HCT116 (cell line): Measurements from ENCODE around the gene LAMA4. TPM values are rescaled to one million over a fixed set of nuclear protein-coding genes. Genes with fewer than 3 reads are reported as not detected.

ENCODE experiments used
- ATAC-seq: fragments of 200-7000 bp; cut with Tn5 transposase; 2 replicates; pipeline ENCODE4 v1.9.1; 2020; ENCODE audit warnings: mild to moderate bottlenecking, moderate library complexity
- BruUV-seq: library from RNA; stranded (reverse); fragments of 400-500 nt; replicated peaks from 2 replicates; lab custom pipeline; 2021; lab: Mats Ljungman, UMichigan
- CTCF ChIA-PET: fragments of 300-600 bp; sonication (Branson Sonifier 250); formaldehyde crosslinking; loops from one replicate; lab custom pipeline; 2021; ENCODE audit warnings: antibody characterized with exemption; lab: Charles Lee
- POLR2A ChIA-PET: fragments of 300-600, 350-600 bp; sonication (Branson Sonifier 250); formaldehyde crosslinking; loops from one replicate; lab custom pipeline; 2021; ENCODE audit warnings: antibody characterized with exemption; lab: Charles Lee
- RAD21 ChIA-PET, 2 experiments: fragments of 300-600 bp; sonication (Branson Sonifier 250); formaldehyde crosslinking; loops; one replicate each; lab custom pipeline; 2023; ENCODE audit warnings: low total read pairs in 2 of 2; ENCODE audit not compliant: uncharacterized antibody in 2 of 2, unreplicated experiment in 2 of 2, low non-redundant PET in 1 of 2; lab: Charles Lee
- DNase-seq: peaks from one replicate; pipeline ENCODE4 v3.0.0-alpha.2; 2010; ENCODE audit warnings: low read depth, low spot score
- H2AFZ ChIP-seq: fragments of 200-600 bp; shearing (Covaris generic), sonication (generic); 2 replicates; pipeline ENCODE4 v1.6.1; 2017; ENCODE audit warnings: low read depth, mixed run types, mixed read lengths, antibody characterized with exemption, low read length; ENCODE audit not compliant: poor library complexity, severe bottlenecking
- H3K27ac ChIP-seq: 2 replicates; pipeline ENCODE4 v1.5.1; 2012; ENCODE audit warnings: low read depth, low read length
- H3K27me3 ChIP-seq: fragments of 200-600 bp; sonication (generic); 2 replicates; pipeline ENCODE4 v1.6.1; 2016; ENCODE audit warnings: mixed run types, low read length, mixed read lengths; ENCODE audit not compliant: insufficient read depth
- H3K36me3 ChIP-seq, 2 experiments: fragments of 200-500 bp in 1 of 2; fragments of 200-600 bp in 1 of 2; sonication (Bioruptor generic) in 1 of 2; sonication (generic) in 1 of 2; 2 replicates each; pipeline versions ENCODE4 v1.5.1 to v1.6.1; 2014 to 2016; ENCODE audit warnings: low read length in 2 of 2, inconsistent platforms in 1 of 2, mixed read lengths in 1 of 2, mixed run types in 1 of 2; ENCODE audit not compliant: insufficient read depth in 2 of 2, control insufficient read depth in 1 of 2
- H3K4me1 ChIP-seq, 2 experiments: fragments of 200-600 bp in 1 of 2; sonication (generic) in 1 of 2; 2 replicates each; pipeline versions ENCODE4 v1.5.1 to v1.6.1; 2012 to 2017; ENCODE audit warnings: low read length in 2 of 2, inconsistent platforms in 1 of 2, mild to moderate bottlenecking in 1 of 2, mixed read lengths in 1 of 2, mixed run types in 1 of 2, moderate library complexity in 1 of 2; ENCODE audit not compliant: insufficient read depth in 2 of 2, control insufficient read depth in 1 of 2
- H3K4me2 ChIP-seq: fragments of 200-600 bp; sonication (generic); 2 replicates; pipeline ENCODE4 v1.6.1; 2017; ENCODE audit warnings: mixed run types, low read length, mixed read lengths
- H3K4me3 ChIP-seq, 2 experiments: fragments of 200-600 bp in 1 of 2; sonication (generic) in 1 of 2; replicated peaks in 1 of 2; 2 replicates each; pipeline ENCODE4 v1.5.1; 2011 to 2016; ENCODE audit warnings: low read length in 2 of 2, control low read depth in 1 of 2, low read depth in 1 of 2, mild to moderate bottlenecking in 1 of 2, mixed read lengths in 1 of 2, mixed run types in 1 of 2
- H3K79me2 ChIP-seq: fragments of 200-600 bp; sonication (generic); 2 replicates; pipeline ENCODE4 v1.6.1; 2017; ENCODE audit warnings: mild to moderate bottlenecking, mixed run types, low read length, moderate library complexity, mixed read lengths; ENCODE audit not compliant: insufficient read depth
- H3K9ac ChIP-seq: fragments of 200-600 bp; sonication (generic); 2 replicates; pipeline ENCODE4 v1.6.1; 2016; ENCODE audit warnings: low read length, mixed read lengths
- H3K9me2 ChIP-seq: fragments of 200-600 bp; sonication (generic), shearing (Covaris generic); 2 replicates; pipeline ENCODE4 v1.6.1; 2017; ENCODE audit warnings: mixed run types, mild to moderate bottlenecking, moderate library complexity; ENCODE audit not compliant: insufficient read depth
- H3K9me3 ChIP-seq, 2 experiments: fragments of 200-500 bp in 1 of 2; fragments of 200-600 bp in 1 of 2; sonication (Bioruptor generic) in 1 of 2; sonication (generic) in 1 of 2; 2 replicates each; pipeline ENCODE4 v1.6.1; 2014 to 2017; ENCODE audit warnings: low read length in 2 of 2, mixed read lengths in 2 of 2, inconsistent platforms in 1 of 2, low read depth in 1 of 2, mild to moderate bottlenecking in 1 of 2, mixed run types in 1 of 2, moderate library complexity in 1 of 2; ENCODE audit not compliant: control insufficient read depth in 1 of 2, insufficient read depth in 1 of 2
- H4K20me1 ChIP-seq: fragments of 200-600 bp; sonication (generic), shearing (Covaris generic); 2 replicates; pipeline ENCODE4 v1.6.1; 2017; ENCODE audit warnings: mixed run types, mild to moderate bottlenecking, moderate library complexity; ENCODE audit not compliant: insufficient read depth
- CBX3 ChIP-seq: IDR thresholded peaks from 2 replicates; pipeline ENCODE4 v1.6.1; 2012; ENCODE audit warnings: low read depth
- CEBPB ChIP-seq: IDR thresholded peaks from 2 replicates; pipeline ENCODE4 v1.6.1; 2012; ENCODE audit warnings: low read depth
- EGR1 ChIP-seq: IDR thresholded peaks from 2 replicates; pipeline ENCODE4 v1.6.1; 2012; ENCODE audit warnings: low read depth
- EZH2phosphoT487 ChIP-seq: fragments of 200-600 bp; IDR thresholded peaks from 2 replicates; pipeline ENCODE4 v1.6.1; 2018; ENCODE audit warnings: antibody characterized with exemption, borderline replicate concordance
- FOSL1 ChIP-seq: IDR thresholded peaks from 2 replicates; pipeline ENCODE4 v1.6.1; 2012; ENCODE audit warnings: low read depth
- JUND ChIP-seq: IDR thresholded peaks from 2 replicates; pipeline ENCODE4 v1.6.1; 2012
- POLR2AphosphoS5 ChIP-seq: IDR thresholded peaks from 2 replicates; pipeline ENCODE4 v1.6.1; 2011; ENCODE audit warnings: mild to moderate bottlenecking, low read depth, low read length, moderate library complexity
- SIN3A ChIP-seq: IDR thresholded peaks from 2 replicates; pipeline ENCODE4 v1.6.1; 2012; ENCODE audit warnings: low read depth
- SRF ChIP-seq: IDR thresholded peaks from 2 replicates; pipeline ENCODE4 v1.6.1; 2012; ENCODE audit warnings: low read depth
- TCF7L2 ChIP-seq: IDR thresholded peaks from 2 replicates; pipeline ENCODE4 v1.7.0; 2011; ENCODE audit warnings: borderline replicate concordance, inconsistent platforms; ENCODE audit not compliant: insufficient read depth, insufficient read length; ENCODE audit errors: extremely low read depth
- YY1 ChIP-seq: IDR thresholded peaks from 2 replicates; pipeline ENCODE4 v1.6.1; 2011; ENCODE audit warnings: low read length, low read depth, moderate library complexity, mild to moderate bottlenecking; ENCODE audit not compliant: insufficient replicate concordance; ENCODE audit errors: extremely low read depth
- ZFX ChIP-seq: fragments of 450-650 bp; IDR thresholded peaks from 2 replicates; pipeline ENCODE4 v1.6.1; 2017
- ZNF274 ChIP-seq: fragments of 200-500 bp; sonication (Bioruptor generic); IDR thresholded peaks from 2 replicates; pipeline ENCODE4 v1.6.1; 2014; ENCODE audit warnings: mild to moderate bottlenecking, low read depth, low read length, inconsistent platforms
- intact Hi-C: fragments of 100-400 bp; cut with micrococcal nuclease; formaldehyde crosslinking; loops from 2 replicates; pipeline ENCODE4 v1.10.0; 2022
- total RNA-seq: library from RNA; stranded (reverse); gene quantifications from one replicate; pipeline ENCODE4 v1.2.1, GENCODE V29; 2021; ENCODE audit not compliant: unreplicated experiment
- TF ChIP-seq, protein P1 (sequence below): IDR thresholded peaks from 2 replicates; pipeline ENCODE4 v1.6.1; 2011; ENCODE audit warnings: mild to moderate bottlenecking, low read length, moderate library complexity; ENCODE audit not compliant: insufficient replicate concordance; ENCODE audit errors: extremely low read depth
- TF ChIP-seq, protein P2 (sequence below): IDR thresholded peaks from 2 replicates; pipeline ENCODE4 v1.6.1; 2012
- TF ChIP-seq, protein P3 (sequence below): IDR thresholded peaks from 2 replicates; pipeline ENCODE4 v1.6.1; 2012
- TF ChIP-seq, protein P4 (sequence below), 3 experiments: fragments of 200-600 bp in 1 of 3; sonication (generic) in 1 of 3; IDR thresholded peaks in 2 of 3; conservative IDR thresholded peaks in 1 of 3; 2 replicates each; pipeline ENCODE4 v1.5.1; 2012 to 2017; ENCODE audit warnings: low read depth in 2 of 3, low read length in 2 of 3, antibody characterized with exemption in 1 of 3, borderline replicate concordance in 1 of 3, control low read depth in 1 of 3, mild to moderate bottlenecking in 1 of 3, mixed read lengths in 1 of 3, mixed run types in 1 of 3, moderate library complexity in 1 of 3; ENCODE audit not compliant: insufficient read depth in 1 of 3
- TF ChIP-seq, protein P5 (sequence below): IDR thresholded peaks from 2 replicates; pipeline ENCODE4 v1.6.1; 2012; ENCODE audit warnings: low read depth

LAMA4 gene
- total RNA-seq, 1 experiment from 2014 or later: 2.2 TPM

DNA sequence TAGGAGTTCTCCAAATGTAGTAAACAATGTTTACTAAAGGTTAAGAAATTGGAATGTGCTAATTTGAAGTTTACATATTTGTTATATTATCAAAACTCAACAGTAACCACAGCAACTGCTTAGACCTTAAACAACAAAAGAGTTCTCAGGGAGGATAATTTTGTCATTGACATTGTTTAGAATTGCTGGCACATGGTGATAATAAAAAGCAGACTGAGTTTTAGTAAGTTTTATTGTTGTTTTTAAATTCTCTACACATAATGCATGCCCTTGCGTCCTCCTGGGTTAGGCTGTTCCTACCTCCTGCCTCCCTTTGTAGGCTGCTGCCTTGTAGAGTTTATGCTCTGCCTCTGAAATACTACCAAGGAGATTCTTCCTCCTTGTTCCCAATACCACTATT, 28.7 kb downstream of the LAMA4 start:
- Histone ChIP-seq H3K9ac (no peak overlapping the region), H3K9me3 (no peaks in the 10 kb centered on the region), H3K27ac (no peak overlapping the region), H3K9me2 (no peaks in the 10 kb centered on the region), H3K4me1 (no peaks in the 10 kb centered on the region), H3K4me2 (no peak overlapping the region), H4K20me1 (no peaks in the 10 kb centered on the region), H3K27me3 (no peaks in the 10 kb centered on the region), H3K4me3 (no peak overlapping the region), H3K79me2 (no peaks in the 10 kb centered on the region), H3K36me3 (no peaks in the 10 kb centered on the region), H2AFZ (no peak overlapping the region)
- POLR2A ChIA-PET: no interaction called here
- no peak for TF ChIP-seq EGR1
- no peak for TF ChIP-seq TCF7L2
- TF ChIP-seq FOSL1: no peak
- TF ChIP-seq, protein P1, sequence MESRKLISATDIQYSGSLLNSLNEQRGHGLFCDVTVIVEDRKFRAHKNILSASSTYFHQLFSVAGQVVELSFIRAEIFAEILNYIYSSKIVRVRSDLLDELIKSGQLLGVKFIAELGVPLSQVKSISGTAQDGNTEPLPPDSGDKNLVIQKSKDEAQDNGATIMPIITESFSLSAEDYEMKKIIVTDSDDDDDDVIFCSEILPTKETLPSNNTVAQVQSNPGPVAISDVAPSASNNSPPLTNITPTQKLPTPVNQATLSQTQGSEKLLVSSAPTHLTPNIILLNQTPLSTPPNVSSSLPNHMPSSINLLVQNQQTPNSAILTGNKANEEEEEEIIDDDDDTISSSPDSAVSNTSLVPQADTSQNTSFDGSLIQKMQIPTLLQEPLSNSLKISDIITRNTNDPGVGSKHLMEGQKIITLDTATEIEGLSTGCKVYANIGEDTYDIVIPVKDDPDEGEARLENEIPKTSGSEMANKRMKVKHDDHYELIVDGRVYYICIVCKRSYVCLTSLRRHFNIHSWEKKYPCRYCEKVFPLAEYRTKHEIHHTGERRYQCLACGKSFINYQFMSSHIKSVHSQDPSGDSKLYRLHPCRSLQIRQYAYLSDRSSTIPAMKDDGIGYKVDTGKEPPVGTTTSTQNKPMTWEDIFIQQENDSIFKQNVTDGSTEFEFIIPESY: no peak
- no peak for TF ChIP-seq SRF
- no peak for TF ChIP-seq POLR2AphosphoS5
- TF ChIP-seq EZH2phosphoT487: no peak
- no peak for TF ChIP-seq CEBPB
- TF ChIP-seq, protein P2, sequence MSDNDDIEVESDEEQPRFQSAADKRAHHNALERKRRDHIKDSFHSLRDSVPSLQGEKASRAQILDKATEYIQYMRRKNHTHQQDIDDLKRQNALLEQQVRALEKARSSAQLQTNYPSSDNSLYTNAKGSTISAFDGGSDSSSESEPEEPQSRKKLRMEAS: no peak
- TF ChIP-seq JUND: no peak
- TF ChIP-seq YY1: no peak
- no peak for TF ChIP-seq ZFX
- no peak for TF ChIP-seq CBX3
- TF ChIP-seq, protein P3, sequence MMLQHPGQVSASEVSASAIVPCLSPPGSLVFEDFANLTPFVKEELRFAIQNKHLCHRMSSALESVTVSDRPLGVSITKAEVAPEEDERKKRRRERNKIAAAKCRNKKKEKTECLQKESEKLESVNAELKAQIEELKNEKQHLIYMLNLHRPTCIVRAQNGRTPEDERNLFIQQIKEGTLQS: no peak
- TF ChIP-seq ZNF274: no peak
- no peak for TF ChIP-seq SIN3A
- TF ChIP-seq, protein P4, sequence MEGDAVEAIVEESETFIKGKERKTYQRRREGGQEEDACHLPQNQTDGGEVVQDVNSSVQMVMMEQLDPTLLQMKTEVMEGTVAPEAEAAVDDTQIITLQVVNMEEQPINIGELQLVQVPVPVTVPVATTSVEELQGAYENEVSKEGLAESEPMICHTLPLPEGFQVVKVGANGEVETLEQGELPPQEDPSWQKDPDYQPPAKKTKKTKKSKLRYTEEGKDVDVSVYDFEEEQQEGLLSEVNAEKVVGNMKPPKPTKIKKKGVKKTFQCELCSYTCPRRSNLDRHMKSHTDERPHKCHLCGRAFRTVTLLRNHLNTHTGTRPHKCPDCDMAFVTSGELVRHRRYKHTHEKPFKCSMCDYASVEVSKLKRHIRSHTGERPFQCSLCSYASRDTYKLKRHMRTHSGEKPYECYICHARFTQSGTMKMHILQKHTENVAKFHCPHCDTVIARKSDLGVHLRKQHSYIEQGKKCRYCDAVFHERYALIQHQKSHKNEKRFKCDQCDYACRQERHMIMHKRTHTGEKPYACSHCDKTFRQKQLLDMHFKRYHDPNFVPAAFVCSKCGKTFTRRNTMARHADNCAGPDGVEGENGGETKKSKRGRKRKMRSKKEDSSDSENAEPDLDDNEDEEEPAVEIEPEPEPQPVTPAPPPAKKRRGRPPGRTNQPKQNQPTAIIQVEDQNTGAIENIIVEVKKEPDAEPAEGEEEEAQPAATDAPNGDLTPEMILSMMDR (IDR thresholded peaks at IDR 0.05 in 2 of 3, conservative IDR thresholded peaks at IDR 0.05 in 1 of 3; ENCODE audit: borderline replicate concordance in 1 of 3, insufficient read depth in 1 of 3, low read depth in 2 of 3, low read length in 2 of 3): no peak
- TF ChIP-seq, protein P5, sequence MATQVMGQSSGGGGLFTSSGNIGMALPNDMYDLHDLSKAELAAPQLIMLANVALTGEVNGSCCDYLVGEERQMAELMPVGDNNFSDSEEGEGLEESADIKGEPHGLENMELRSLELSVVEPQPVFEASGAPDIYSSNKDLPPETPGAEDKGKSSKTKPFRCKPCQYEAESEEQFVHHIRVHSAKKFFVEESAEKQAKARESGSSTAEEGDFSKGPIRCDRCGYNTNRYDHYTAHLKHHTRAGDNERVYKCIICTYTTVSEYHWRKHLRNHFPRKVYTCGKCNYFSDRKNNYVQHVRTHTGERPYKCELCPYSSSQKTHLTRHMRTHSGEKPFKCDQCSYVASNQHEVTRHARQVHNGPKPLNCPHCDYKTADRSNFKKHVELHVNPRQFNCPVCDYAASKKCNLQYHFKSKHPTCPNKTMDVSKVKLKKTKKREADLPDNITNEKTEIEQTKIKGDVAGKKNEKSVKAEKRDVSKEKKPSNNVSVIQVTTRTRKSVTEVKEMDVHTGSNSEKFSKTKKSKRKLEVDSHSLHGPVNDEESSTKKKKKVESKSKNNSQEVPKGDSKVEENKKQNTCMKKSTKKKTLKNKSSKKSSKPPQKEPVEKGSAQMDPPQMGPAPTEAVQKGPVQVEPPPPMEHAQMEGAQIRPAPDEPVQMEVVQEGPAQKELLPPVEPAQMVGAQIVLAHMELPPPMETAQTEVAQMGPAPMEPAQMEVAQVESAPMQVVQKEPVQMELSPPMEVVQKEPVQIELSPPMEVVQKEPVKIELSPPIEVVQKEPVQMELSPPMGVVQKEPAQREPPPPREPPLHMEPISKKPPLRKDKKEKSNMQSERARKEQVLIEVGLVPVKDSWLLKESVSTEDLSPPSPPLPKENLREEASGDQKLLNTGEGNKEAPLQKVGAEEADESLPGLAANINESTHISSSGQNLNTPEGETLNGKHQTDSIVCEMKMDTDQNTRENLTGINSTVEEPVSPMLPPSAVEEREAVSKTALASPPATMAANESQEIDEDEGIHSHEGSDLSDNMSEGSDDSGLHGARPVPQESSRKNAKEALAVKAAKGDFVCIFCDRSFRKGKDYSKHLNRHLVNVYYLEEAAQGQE: no peak
- intact Hi-C loops: no loop called here
- no peak for DNase-seq
- RAD21 ChIA-PET: no interaction called here
- CTCF ChIA-PET: no interaction called here
- BruUV-seq: no TSS peak
- ATAC-seq: no peak
